SKM-1 treated with dmso at 0.1 percent for 144 hours (cell line): ENCODE measurements around the gene HEY2.
A peak's percentile ranks its signal among the peaks of the same experiment; 100 is the strongest.
"Not testable (repeated sequence)": the region's sequence is repeated elsewhere in the genome, so short reads cannot be mapped to it uniquely, and the experiment has no call there.

ENCODE experiments used
- DNase-seq: peaks from one replicate; lab custom pipeline; 2025; ENCODE audit not compliant: unreplicated experiment; lab: John Stamatoyannopoulos, UW

HEY2 gene

GRCh38 chr6:125766641-125767040 is 17.2 kb downstream of the HEY2 start:
- no peak for DNase-seq

- no peak for DNase-seq
These were observed 19.8 kb downstream of the HEY2 start for GRCh38 chr6:125769147-125769783.

- DNase-seq: no peak
These were observed 24.2 kb downstream of the HEY2 start for GRCh38 chr6:125773387-125774341.

GRCh38 chr6:125776107-125776826 is 26.8 kb downstream of the HEY2 start:
- DNase-seq: not testable (repeated sequence)

GRCh38 chr6:125779924-125780539 is 30.6 kb downstream of the HEY2 start:
- peak; percentile 94 for DNase-seq

- peak; percentile 89 for DNase-seq
These were observed 31.3 kb downstream of the HEY2 start for GRCh38 chr6:125780540-125781313.

GRCh38 chr6:125781314-125781868 is 32.0 kb downstream of the HEY2 start:
- DNase-seq: no peak

GRCh38 chr6:125784365-125784764 is 34.9 kb downstream of the HEY2 start:
- no peak for DNase-seq

- DNase-seq: no peak
These were observed 38.4 kb downstream of the HEY2 start for GRCh38 chr6:125787791-125788190.

GRCh38 chr6:125789167-125789566 is 39.7 kb downstream of the HEY2 start:
- no peak for DNase-seq

GRCh38 chr6:125789576-125790357 is 40.3 kb downstream of the HEY2 start:
- DNase-seq: no peak

GRCh38 chr6:125790358-125791150 is 41.1 kb downstream of the HEY2 start, which contains the start of gene NCOA7:
NCOA7 (plus strand) TSS chr6:125790960; CDS start chr6:125815355, 24,395 bp downstream.
- peak; percentile 71 for DNase-seq

GRCh38 chr6:125791151-125791819 is 41.9 kb downstream of the HEY2 start:
- peak; percentile 58 for DNase-seq

- no peak for DNase-seq
These were observed 42.4 kb downstream of the HEY2 start for GRCh38 chr6:125791820-125792165.

- no peak for DNase-seq
These were observed 42.7 kb downstream of the HEY2 start for GRCh38 chr6:125792172-125792571.

GRCh38 chr6:125792680-125793079 is 43.2 kb downstream of the HEY2 start:
- no peak for DNase-seq

- DNase-seq: no peak
These were observed 43.8 kb downstream of the HEY2 start for GRCh38 chr6:125793280-125793679.

GRCh38 chr6:125793863-125794262 is 44.4 kb downstream of the HEY2 start:
- no peak for DNase-seq
